ENCODE measurements around the gene GIT1.

GRCh38 chr17:29592850-29593551 lies 3.6 kb upstream of the GIT1 start, which contains the start of gene ANKRD13B:
- TF ChIP-seq BATF2 (CRISPR knock-in tag; IDR thresholded peaks at IDR 0.05) (no peak), POLR2A (IDR thresholded peaks at IDR 0.05; ENCODE audit: insufficient read depth in 1 of 2, low read depth in 2 of 2, low read length in 2 of 2) (no peak), CTCF (CRISPR knock-in tag; IDR thresholded peaks at IDR 0.05) (no peak), CBX5 (CRISPR knock-in tag; IDR thresholded peaks at IDR 0.05; ENCODE audit: borderline replicate concordance) (no peak), IRF1 (CRISPR knock-in tag; IDR thresholded peaks at IDR 0.05; ENCODE audit: low read depth) (no peak), GRHL1 (CRISPR knock-in tag; conservative IDR thresholded peaks at IDR 0.05) (no peak), SOX13 (IDR thresholded peaks at IDR 0.05) (no peak), SOX13 (CRISPR knock-in tag; conservative IDR thresholded peaks at IDR 0.05 in 1 of 2, IDR thresholded peaks at IDR 0.05 in 1 of 2) (no peak), ZSCAN20 (CRISPR knock-in tag; IDR thresholded peaks at IDR 0.05; ENCODE audit: borderline replicate concordance) (no peak), ZFP37 (CRISPR knock-in tag; IDR thresholded peaks at IDR 0.05; ENCODE audit: borderline replicate concordance) (no peak), GTF2F1 (IDR thresholded peaks at IDR 0.05; ENCODE audit: low read length) (no peak), ARID3A (IDR thresholded peaks at IDR 0.05; ENCODE audit: low read depth, low read length) (no peak), MIXL1 (CRISPR knock-in tag; IDR thresholded peaks at IDR 0.05) (no peak), PBX2 (CRISPR knock-in tag; IDR thresholded peaks at IDR 0.05) (no peak)
